ENCODE results near the gene MORN4. TPM values are rescaled to one million over a fixed set of nuclear protein-coding genes. Genes with fewer than 3 reads are reported as not detected.
A peak's percentile ranks its signal among the peaks of the same experiment; 100 is the strongest.

Gene MORN4
- total and polyA plus RNA-seq, 8 donors, result 4.1 to 21.1 (median 15.0) TPM

GRCh38 chr10:97570789-97571471 lies 62.4 kb downstream of the MORN4 start:
- Histone ChIP-seq H3K4me3 (no peak overlapping the region), H3K9me3 (no peaks in the 10 kb centered on the region), H3K4me1 (peaks cover 6 to 17% of the 10 kb centered on the region in 2 donors), H3K27me3 (no peaks in the 10 kb centered on the region), H3K36me3 (peaks cover 0 to 42% of the 10 kb centered on the region in 2 donors), H3K27ac (no peak overlapping the region)
- no peak for TF ChIP-seq CTCF (IDR thresholded peaks at IDR 0.05)
- ATAC-seq (no peak), DNase-seq (peak in 1 of 4 donors; percentile 29)
- intact Hi-C loops (cut with DNase I), result no loop called here

- Histone ChIP-seq H3K9me3 (no peaks in the 10 kb centered on the region), H3K4me1 (peaks cover 6 to 17% of the 10 kb centered on the region in 2 donors), H3K27me3 (no peaks in the 10 kb centered on the region), H3K27ac (no peak overlapping the region), H3K36me3 (peaks cover 0 to 42% of the 10 kb centered on the region in 2 donors), H3K4me3 (no peak overlapping the region)
- intact Hi-C loops (cut with DNase I), result no loop called here
- ATAC-seq, result no peak
- no peak for TF ChIP-seq CTCF (IDR thresholded peaks at IDR 0.05)
- peak in 1 of 4 donors; percentile 24 for DNase-seq
Measured at GRCh38 chr10:97570146-97570788, 63.0 kb downstream of the MORN4 start.

- H3K36me3 ChIP-seq, result peaks cover 0 to 42% of the 10 kb centered on the region in 2 donors
- no peak for TF ChIP-seq CTCF (IDR thresholded peaks at IDR 0.05)
- H3K27me3 ChIP-seq, result no peaks in the 10 kb centered on the region
- no peaks in the 10 kb centered on the region for H3K9me3 ChIP-seq
- no peak overlapping the region for H3K4me3 ChIP-seq
- intact Hi-C loops (cut with DNase I), result no loop called here
- no peak overlapping the region for H3K27ac ChIP-seq
- H3K4me1 ChIP-seq, result peaks cover 6 to 9% of the 10 kb centered on the region in 2 donors
- DNase-seq (peak in 1 of 4 donors; percentile 29), ATAC-seq (no peak)
Measured at GRCh38 chr10:97567891-97568290, 65.4 kb downstream of the MORN4 start.

DNA sequence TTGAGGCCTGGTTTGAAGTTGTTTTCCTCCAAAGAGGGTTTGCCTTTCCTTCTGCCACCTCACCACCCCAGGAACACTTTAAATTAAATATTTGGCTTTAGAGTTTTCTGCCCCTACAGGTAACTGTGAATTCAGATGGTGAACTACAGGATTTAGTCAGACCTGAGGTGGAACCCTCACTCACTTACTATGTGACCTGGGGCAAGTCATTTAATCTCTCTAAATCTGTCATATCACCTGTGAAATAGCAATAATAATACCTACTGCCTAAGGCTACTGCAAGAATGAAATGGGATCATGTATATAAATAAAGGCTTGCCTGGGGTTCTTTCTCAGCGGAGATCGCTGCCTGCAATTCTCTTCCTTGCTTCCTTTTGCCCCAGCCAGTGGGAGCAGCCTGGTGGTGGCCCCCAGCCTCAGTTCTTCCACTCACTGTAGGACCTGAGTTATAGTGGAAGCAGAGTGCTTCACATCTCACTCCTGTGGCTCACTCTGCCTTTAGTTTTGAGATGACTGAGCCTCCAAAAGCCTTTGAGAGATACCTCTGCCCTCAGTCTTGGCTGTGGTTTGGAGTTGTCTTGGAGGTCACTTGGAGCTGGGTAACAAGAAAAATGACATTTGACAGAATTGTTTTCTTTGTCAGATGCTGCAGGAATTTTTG lies 66.8 kb downstream of the MORN4 start:
- Histone ChIP-seq H3K9me3 (no peaks in the 10 kb centered on the region), H3K27me3 (no peaks in the 10 kb centered on the region), H3K27ac (no peak overlapping the region), H3K36me3 (peaks cover 0 to 38% of the 10 kb centered on the region in 2 donors), H3K4me3 (no peak overlapping the region), H3K4me1 (no peaks in the 10 kb centered on the region)
- ATAC-seq (no peak), DNase-seq (no peak)
- intact Hi-C loops (cut with DNase I), result no loop called here
- no peak for TF ChIP-seq CTCF (IDR thresholded peaks at IDR 0.05)

GRCh38 chr10:97564776-97565175 lies 68.5 kb downstream of the MORN4 start:
- DNase-seq, result no peak
- H3K9me3 ChIP-seq, result no peaks in the 10 kb centered on the region
- no peak for TF ChIP-seq CTCF (IDR thresholded peaks at IDR 0.05)
- no peaks in the 10 kb centered on the region for H3K4me1 ChIP-seq
- no peak overlapping the region for H3K27ac ChIP-seq
- peaks cover 0 to 21% of the 10 kb centered on the region in 2 donors for H3K36me3 ChIP-seq
- H3K27me3 ChIP-seq, result no peaks in the 10 kb centered on the region
- no peak overlapping the region for H3K4me3 ChIP-seq
- no peak for ATAC-seq
- intact Hi-C loops (cut with DNase I), result no loop called here

Measured in left lung (tissue), 10 donors.